ENCODE data around the gene FBXO48.
A peak's percentile ranks its signal among the peaks of the same experiment; 100 is the strongest.

The FBXO48 gene

DNA sequence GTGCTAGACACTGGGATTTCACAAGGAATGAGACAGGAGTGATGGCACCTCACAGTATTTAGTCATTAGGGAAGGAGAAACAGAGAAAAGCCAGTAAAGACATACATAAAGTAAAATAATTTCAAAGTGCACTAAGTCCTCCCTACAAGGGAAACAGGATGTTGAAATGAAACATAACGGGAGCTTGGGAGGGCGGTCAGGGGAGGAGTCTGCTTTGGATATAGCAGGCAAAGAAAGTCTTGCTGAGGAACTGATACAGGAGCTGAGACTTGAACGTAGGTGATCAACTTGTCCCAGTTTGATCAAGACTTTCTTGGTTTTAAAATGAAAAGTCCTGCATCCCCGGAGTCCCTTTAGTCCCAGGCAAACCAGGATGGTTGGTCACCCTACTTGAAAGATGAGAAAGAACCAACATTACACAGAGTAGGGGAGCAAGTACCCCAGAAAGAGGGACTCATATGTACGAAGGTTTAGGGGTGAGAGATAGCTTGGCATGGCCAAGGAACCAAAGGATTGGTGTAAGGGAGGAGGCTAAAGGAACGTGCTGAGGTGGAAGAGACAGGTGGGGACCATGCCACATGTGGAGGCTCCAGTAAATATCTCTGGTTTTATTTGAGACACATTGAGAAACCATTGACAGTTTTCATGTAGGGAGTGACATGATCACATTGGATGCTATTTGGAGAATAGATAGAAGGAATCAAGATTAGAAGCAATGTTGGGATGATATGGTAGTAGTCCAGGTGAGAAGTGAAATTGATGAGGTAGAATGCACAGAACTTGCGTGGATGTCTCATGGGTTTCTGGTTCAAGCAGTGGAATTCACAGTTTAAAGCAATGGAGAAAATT is 28.4 kb downstream of the FBXO48 start:
- no peak for DNase-seq (ENCODE audit: low read depth in 2 of 2)

DNA sequence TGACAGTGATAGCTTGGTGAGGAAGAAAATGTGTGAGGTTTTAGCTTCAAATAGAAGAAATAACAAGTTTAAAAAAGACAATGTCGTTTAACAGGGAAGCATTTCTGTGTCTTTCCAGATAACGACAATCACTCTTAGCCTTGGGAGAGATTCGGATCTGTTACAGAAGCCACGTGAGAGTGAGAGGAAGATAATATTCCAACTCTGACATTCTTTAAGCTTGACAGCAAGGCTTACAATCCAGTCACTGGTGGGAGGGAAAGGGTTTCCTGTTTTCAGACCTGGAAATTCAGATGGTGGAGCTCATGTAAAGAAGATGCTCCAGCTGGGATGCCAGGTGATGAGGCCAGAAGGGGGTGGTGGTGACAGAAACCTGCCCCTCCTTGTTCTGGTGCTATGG is 30.8 kb downstream of the FBXO48 start:
- DNase-seq (ENCODE audit: low read depth in 2 of 2) = no peak

DNA sequence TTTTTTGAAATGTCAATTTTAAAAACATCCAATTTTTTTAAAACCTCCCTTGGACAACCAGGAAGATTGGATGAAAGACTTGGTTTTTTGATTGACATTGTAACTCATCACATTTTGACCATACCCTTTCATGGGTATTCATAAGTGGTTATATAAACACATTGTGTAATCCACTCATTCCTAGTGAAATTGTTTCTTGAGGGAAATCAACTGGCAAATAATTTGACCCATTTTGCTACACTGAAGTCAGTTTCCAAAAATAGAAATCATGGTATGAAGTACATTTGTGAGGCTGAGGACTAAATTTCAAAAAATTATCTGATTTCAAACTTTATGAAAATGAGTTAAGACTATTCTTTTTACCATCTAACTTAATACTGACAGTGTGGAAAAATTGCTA is 31.5 kb downstream of the FBXO48 start:
- DNase-seq (ENCODE audit: low read depth in 2 of 2) = no peak

DNA sequence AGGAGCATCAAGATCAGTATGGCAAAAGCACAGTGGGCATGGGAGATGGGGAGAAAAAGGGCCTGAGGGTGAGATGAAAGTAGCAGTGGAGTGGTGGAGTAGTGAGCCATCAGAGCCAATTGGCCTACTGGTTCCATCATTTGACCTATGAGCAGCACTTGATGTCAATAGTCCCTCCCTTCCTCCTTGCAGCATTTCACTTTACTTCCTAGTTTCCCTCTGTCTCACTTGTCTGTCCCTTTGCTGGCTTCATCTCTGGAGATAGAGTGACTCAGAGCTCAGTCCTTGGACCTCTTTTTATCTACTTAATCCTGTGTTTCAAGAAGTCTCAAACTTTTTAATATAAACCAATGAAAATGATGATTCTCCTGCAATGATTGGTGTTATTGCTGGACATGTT is 32.1 kb downstream of the FBXO48 start:
- no peak for DNase-seq (ENCODE audit: low read depth in 2 of 2)

DNA sequence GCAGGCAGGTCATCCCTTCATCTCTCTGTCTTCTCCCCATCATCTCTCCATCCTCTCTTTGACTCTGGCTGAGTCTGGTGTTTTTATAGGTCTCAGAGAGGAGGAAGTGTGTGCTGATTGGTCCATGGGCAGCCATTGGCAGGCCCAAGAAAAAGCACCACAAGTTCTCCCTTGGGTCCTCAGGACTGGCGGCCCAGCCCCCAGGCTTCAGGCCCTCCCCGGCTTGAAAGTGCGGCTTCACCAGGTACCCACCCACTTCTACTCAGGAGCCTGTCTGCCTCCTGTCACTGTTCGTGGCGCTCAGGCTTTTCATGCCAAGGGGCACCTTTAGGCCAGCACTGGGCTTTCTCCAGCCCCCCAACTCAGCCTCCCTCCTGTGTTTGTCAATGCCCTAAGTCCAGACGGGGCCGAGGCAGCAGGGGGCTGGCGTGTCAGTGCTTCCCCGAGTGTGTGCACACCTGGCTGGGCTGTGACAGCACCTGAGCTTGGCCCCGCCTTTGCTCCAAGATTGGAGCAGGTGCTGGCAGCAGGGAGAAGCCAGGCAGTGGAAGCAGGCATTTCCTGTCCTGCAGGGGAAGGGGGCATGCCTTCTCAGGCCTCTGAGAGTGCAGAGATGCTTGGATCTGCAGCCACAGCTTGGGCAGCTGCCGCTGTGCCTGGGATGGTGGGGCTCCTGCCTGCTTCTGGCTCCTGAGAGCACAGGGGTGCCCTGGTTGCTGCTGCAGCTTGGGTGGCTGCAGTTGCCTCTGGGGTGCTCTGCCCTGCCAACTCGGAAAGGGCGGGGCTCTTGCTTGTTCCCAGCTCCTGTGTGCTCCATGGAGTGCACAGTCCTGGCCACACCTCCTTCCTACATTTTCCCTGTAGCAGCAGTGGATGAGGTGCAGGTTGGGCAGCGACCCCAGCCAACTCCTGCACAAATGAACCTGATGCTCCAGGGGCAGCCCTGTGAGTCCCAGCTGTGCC is 34.1 kb downstream of the FBXO48 start:
- no peak for DNase-seq (ENCODE audit: low read depth in 2 of 2)

DNA sequence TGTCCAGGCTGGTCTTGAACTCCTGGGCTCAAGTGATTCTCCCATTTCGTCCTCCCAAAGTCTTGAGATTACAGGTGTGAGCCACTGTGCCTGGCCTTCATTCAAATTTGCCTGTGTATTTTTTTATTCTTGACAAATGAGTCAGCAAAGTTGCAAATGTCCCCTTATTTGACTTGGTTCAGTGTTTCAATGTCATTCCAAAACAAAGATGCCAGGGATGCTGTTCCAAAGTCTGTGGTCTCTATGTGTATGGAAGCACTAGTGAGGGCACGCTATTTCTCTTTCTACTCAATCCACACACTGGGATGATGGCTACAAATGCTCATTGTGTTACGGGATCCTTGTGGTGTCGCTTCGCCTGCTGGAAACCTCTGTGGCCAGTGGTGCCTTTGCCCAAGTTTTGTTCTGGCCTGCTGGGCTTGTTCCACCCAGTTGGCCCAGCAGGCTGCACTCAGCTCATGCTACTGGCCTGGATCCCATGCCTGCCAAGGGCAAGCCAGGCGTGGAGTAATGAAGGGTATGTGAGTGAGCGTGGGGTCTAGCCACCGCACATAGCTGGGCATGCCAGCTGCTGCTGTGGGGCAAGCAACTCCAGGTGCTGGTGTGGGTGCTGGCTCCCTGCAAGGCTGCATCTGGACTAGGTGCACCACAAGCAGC is 35.6 kb downstream of the FBXO48 start:
- no peak for DNase-seq (ENCODE audit: low read depth in 2 of 2)

DNA sequence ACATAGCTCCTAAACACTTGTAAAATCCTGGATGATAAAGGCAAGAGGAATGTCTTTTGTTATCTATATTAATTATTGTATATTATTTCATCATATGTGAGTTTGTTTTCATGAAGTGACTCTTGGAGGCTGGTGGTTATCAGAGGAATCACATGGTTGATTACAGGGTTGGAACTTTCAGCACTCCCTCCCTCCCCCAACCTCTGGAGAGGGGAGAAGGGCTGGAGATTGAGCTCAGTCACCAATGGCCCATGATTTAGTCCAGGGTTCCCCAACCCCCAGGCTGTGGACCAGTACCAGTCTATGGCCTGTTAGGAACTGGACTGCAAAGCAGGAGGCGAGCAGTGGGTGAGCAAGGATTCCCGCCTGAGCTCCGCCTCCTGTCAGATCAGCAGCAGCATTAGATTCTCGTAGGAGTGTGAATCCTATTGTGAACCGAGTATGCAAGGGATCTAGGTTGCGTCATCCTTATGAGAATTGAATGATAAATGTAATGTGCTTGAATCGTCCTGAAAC is 37.7 kb downstream of the FBXO48 start:
- no peak for DNase-seq (ENCODE audit: low read depth in 2 of 2)

DNA sequence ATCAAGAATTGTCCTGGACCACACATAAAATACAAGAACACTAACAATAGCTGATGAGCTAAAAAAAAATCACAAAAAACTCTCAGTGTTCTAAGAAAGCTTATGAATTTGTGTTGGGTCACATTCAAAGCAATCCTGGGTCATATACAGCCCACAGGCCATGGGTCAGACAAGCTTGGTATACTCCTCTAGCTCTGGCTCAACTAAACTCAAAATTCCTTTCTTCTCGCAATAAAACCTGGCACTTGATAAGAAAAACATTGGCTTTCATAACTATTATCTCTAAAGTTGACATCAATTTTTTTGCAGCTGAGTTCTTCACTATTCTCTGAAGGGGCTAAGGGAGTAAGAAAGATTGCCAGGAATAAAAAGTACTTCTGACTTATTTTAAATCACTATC is 38.3 kb downstream of the FBXO48 start:
- no peak for DNase-seq (ENCODE audit: low read depth in 2 of 2)

DNA sequence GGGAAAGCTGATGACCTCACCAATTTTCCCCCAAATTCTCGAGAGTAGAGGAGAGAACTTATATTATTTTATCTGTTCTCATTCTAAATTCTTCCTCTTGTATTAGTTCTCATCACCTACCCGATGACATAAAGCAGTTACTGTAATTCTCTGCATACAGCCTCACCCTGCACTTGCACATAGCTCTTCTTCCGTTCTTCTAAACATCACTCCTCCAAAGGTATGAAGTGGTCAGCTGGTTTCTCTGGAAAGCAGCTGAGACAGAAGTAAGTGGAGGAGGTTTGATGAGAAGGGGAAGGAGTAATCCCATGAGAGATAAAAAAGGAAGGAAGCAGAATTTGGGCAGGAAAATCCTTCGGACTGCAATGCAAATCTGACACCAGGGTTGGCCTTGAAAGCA is 39.0 kb downstream of the FBXO48 start:
- DNase-seq (ENCODE audit: low read depth in 2 of 2) = no peak

DNA sequence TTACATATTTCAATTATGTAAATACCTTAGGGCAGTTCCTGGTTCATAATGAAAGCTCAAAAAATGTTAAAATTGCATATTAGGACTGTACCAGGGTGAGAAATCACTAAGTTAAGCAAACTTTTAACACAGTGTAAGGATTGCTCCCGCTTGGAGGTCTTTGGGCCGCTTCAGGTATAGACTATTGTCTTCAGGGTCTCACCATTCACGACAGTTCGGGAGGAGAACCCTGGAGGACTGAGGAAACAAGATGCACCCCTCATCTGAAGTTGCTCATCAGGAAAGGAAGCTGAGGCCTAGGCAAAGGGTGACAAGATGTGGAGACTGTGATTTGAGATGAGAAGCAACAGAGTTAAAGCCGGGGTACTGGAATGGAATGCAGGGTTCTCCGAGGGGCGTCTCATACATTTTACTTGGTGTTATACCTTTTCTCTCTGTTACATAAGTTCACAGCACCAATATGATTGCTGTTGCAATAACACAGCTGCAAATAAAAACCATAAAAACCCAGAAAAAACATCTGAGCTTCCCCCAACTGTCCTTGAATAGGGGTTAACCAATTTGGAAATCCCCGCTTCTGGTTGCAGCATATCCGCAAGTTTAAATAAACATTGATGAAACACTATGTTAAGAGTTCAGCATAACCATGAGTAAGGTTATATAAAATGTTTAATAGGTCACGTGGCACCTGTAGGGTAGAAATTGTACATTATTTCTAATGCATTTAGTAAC is 40.1 kb downstream of the FBXO48 start:
- DNase-seq (ENCODE audit: low read depth in 2 of 2) = no peak

DNA sequence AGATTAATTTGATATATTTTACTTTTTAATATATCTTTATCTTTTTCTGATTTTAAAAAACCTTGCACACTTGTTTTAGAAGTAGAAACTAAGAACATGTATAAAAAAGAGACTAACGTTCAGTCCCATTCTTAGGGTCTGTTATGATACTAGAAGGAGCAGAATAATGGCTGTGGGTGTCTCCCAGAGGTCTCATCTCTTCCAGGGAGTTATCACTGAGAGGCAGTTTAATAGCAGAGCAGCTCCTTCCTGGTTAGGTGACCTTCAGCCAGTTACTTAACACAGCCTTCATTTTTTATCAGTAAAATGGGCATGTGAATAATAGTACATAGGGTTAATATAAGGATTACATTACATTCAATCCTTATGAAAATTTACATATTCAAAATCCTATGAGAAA is 40.6 kb downstream of the FBXO48 start:
- no peak for DNase-seq (ENCODE audit: low read depth in 2 of 2)

DNA sequence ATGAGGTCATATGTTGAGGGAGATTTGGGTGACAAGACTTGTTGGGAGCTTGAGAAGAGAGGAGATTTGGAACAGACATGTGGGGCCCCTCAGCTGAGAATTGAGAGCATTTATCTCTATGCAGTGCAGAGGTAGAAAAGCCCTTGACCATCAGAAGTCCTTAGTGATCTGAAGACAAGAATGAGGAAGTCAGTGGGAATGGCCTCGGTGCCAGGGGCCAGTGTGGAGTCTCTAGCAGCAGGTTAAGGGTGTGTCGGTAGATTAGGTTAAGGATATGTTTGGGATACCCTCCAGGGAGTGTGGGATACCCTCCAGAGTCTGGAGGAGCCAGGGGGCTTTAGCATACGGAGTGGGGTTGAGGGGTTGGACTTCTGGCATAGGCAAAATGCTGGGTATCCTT is 41.6 kb downstream of the FBXO48 start:
- DNase-seq (ENCODE audit: low read depth in 2 of 2) = no peak

DNA sequence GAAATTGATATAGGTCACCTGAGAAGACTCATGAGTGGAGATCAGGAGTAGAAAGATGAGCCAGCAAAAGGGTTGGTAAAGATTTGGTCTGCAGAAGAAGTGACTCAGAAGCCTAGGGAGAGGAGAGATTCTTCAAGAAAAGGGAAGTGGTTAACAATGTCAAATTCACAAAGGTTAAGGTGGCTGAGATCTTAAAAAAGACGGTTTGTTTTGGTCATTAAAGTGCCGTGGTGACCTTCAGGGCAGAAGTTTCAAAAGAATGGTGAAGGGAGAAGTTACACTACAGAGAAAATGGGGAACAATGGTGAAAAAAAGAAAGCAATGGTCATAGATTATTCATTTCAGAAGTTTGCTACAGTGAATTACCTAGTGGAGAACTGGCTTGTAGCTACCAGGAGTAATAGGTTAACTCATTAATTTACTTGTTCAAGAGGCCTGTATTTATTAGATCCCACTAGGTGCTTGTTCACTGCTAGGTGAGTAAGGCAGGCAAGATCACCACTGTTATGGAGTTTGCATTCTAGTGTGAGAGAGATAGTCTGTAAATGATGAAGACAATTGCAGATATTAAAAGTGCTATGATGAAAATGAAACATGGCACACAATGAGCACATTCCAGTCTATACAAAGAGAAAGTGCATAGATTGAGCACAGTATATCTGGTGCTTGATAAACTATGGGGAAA is 43.0 kb downstream of the FBXO48 start:
- no peak for DNase-seq (ENCODE audit: low read depth in 2 of 2)

DNA sequence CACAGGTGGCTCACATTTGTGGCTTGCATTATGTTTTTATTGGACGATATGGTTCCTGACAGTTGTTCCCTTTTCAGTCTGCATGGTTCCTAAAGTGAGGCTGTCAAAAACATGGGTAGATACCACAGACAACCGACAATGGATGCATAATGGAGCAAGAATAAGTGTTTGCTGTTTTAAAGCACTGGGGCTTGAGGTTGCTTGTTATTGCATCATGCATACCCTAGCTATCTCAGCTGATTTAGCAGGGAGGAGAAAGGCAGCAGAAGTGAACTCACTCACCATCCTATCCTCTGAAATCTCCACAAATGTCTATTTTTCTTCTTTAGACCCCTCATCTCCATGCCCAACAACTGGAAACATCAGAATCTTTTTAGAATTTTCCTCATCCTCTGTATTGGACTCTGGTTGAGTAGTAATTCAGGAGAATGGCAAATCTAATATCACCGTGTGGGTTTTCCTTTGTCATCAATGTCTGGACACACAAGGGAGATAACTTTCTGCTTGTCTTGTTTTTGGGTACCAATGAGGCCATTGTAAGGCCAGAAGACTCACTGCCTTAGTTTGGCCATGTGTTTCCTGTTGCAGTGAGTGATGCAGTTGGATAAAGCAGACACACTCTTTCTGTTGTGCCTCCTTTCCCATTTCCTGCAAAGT is 46.7 kb downstream of the FBXO48 start:
- DNase-seq (ENCODE audit: low read depth in 2 of 2) = peak; percentile 15 to 30

DNA sequence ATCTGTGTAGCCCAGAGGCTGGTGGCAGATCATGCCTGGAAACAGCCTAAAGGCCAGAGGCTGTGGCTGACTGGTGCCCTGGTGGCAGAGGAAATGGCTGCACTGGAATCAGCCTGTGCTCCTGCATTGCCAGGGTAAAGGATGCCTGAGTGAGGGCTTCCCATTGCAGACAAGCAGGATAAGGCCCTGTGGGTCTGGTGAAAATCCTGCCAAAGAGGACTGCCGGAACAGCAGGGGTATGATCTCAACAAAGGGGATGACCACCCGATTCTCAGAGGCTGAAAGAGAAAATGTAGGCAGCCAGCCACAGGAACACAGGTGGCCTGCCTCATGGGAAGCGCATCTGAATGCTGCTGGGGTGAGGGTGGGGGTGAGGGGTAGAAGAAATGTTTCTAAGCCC is 48.2 kb downstream of the FBXO48 start:
- DNase-seq (ENCODE audit: low read depth in 2 of 2) = no peak

DNA sequence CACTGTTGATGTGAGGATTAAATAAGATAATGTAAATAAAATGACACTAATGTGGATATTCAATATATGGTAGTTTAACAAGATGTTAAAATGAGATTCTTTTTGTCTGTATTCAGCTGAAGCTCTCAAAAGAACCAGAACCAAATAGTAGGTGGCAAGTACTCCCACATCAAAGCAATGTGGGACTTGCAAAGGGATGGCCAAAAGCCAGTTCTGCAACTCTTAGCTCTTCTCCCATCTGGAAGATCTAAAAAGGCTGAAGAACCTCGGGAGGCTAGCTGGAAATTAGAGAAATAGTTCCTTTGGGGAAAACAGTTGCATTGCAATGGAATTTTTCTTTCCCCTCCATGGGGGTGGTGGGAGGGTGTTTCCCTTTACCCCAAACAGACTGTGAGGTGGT is 48.7 kb downstream of the FBXO48 start:
- no peak for DNase-seq (ENCODE audit: low read depth in 2 of 2)

DNA sequence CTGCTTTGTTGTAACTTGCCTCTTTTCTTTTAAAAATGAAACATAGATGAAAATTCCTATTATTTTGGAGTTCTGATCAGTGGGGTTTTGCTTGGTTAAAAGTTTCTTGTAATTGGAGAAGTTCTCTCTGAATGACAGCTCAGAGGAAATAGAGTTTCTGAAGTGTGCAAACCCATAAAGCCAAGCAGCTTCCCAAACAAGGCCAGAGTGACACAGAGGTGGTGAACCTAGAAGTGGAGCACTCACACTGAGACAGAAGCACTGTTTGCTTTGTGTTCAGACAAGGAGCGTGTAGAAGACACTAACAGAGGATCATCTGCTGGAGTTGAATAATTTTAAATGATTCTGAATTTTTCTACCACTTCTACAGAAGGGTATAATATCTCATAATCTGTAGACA is 49.2 kb downstream of the FBXO48 start:
- no peak for DNase-seq (ENCODE audit: low read depth in 2 of 2)

DNA sequence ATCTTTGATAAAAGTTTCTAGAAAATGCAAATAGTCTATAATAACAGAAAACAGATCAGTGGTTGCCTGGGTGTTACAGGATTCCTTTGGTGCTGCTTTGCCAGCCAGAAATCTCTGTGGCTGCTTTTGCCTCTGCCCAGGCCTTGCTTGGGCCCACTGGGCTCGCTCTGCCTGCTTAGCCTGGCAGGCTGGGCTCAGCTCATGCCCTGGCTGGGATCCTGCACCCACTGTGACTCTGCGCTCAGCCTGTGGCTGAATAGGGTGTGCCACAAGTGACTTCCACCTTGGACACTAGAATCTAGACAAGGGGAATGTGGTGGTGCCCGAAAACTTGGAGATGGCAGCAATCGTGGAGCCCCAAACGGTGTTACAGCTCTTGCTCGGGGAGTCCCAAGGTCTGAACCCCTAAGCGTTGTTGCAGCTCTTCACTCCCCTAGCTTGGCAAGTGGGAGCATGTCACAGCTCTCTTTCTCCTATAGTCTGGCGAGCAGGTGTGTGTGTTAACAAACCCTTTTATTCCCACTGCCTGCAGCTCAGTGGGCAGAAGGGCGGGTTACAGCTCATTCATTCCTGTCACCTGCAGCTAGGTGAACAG is 50.9 kb downstream of the FBXO48 start:
- no peak for DNase-seq (ENCODE audit: low read depth in 2 of 2)

DNA sequence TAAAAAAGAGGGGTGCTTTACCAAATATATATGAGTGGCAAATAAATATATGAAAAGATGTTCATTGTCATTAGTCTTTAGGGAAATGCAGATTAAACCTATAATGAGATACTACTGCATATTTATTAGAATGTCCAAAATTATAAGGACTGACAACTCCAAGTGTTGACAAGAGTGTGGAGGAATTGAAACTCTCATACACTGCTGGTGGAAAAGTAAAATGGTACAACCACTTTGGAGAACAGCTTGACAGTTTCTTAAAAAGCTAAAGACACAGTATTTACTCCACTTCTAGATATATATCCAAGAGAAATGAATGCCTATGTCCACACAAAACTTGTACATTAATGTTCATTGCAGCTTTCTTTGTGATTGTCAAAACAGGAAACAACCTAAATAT is 51.6 kb downstream of the FBXO48 start:
- no peak for DNase-seq (ENCODE audit: low read depth in 2 of 2)

DNA sequence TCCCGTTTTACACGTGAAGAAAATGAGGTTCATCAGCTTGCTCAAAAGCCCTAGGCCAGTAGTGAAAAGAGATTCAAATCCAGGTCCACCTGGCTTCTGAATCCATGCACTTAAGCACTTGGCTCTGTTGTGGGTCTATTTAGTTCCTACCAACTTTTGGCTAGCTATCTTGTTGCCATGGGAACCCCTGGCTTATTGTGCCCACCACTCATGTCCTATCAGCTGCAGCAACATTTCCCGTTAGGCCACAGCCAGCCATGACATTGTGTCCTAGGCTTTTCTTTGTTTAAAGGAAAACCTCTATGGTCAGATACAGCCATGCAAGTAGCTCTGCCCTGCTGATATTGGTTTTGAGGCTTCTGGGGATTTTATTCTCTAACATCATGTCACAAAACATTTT is 52.2 kb downstream of the FBXO48 start:
- no peak for DNase-seq (ENCODE audit: low read depth in 2 of 2)
